Measurements from ENCODE around the gene ADIPOQ. TPM values are rescaled to one million over a fixed set of nuclear protein-coding genes. Genes with fewer than 3 reads are reported as not detected.

ADIPOQ gene
- total and polyA plus RNA-seq, 2 of the 13 experiments (the other 11 are each of a cell fraction or from before 2014, with no cell fraction given) = not detected

DNA sequence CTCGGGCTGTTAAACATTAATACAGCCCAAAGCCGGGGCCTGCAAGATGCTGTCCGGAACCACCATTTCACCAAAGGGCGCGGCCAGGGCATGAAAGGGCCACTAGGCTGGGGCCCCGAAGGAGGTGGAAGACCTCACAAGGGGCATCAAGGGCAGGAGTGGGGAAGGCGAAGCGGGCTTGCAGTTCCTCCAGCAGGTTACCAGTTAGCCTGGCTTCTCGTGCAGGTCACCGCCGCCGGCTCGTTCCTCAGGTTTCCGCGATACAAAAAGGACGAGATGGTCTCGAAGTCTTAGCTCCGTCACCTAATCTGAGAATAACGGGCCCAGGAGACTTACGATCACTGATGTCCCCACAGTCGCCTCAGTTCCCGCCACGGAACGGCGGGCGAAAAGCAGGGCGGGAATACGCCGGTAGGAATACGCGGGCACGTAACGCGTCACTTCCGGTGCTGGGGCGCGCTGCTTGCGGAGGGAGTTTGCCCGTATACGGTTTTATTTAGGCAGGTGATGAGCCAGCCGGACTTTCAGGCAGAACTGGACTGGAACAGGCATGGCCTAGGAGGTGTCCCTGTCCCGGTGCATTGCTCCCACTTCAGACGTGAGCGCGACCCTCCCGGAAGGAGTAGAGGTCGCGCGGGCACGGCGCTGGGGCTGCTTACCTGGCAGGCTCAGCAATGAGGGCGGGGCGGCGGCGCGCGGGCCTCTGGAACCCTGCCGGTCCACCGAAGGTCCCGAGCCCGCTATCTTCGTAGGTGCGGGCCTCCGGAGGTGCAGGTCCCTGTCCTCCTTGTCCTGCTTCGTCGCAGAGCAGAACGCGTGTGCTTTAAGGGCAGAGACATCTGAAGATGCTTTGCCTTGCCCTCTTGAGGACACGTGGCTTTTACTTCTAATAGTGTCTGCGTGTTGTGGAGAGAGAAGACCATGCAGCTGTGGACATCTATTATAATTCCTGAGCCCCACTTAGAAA is 36.1 kb upstream of the ADIPOQ start, which contains the start of gene RFC4 (continued):
- TF ChIP-seq, protein P1, sequence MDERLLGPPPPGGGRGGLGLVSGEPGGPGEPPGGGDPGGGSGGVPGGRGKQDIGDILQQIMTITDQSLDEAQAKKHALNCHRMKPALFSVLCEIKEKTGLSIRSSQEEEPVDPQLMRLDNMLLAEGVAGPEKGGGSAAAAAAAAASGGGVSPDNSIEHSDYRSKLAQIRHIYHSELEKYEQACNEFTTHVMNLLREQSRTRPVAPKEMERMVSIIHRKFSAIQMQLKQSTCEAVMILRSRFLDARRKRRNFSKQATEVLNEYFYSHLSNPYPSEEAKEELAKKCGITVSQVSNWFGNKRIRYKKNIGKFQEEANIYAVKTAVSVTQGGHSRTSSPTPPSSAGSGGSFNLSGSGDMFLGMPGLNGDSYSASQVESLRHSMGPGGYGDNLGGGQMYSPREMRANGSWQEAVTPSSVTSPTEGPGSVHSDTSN (CRISPR knock-in tag; IDR thresholded peaks at IDR 0.05) = no peak
- TF ChIP-seq ZNF510 (CRISPR knock-in tag; IDR thresholded peaks at IDR 0.05; ENCODE audit: low read depth) (no peak), BCL6 (CRISPR knock-in tag; IDR thresholded peaks at IDR 0.05) (no peak), ZFY (CRISPR knock-in tag; IDR thresholded peaks at IDR 0.05) (peak; percentile 89), RFX3 (CRISPR knock-in tag; IDR thresholded peaks at IDR 0.05) (no peak), KAT8 (CRISPR knock-in tag; IDR thresholded peaks at IDR 0.05) (peak; percentile 97), MAFG (CRISPR knock-in tag; IDR thresholded peaks at IDR 0.05) (no peak), NR2F6 (IDR thresholded peaks at IDR 0.05) (no peak), NR2F6 (CRISPR knock-in tag; IDR thresholded peaks at IDR 0.05) (no peak), ZBTB3 (CRISPR knock-in tag; IDR thresholded peaks at IDR 0.05; ENCODE audit: borderline replicate concordance, low read depth) (peak; percentile 38; the same call in 1 of the 2 replicates), FOXA3 (CRISPR knock-in tag; IDR thresholded peaks at IDR 0.05) (peak; percentile 36; the same call in 1 of the 2 replicates), FOXJ3 (CRISPR knock-in tag; IDR thresholded peaks at IDR 0.05; ENCODE audit: borderline replicate concordance) (no peak), XBP1 (CRISPR knock-in tag; IDR thresholded peaks at IDR 0.05) (peak; percentile 21; the same call in 1 of the 2 replicates), ZNF614 (CRISPR knock-in tag; IDR thresholded peaks at IDR 0.05; ENCODE audit: borderline replicate concordance) (no peak), ZNF75D (CRISPR knock-in tag; IDR thresholded peaks at IDR 0.05; ENCODE audit: borderline replicate concordance) (peak; percentile 57; the same call in 1 of the 2 replicates), ZNF746 (CRISPR knock-in tag; IDR thresholded peaks at IDR 0.05) (0 out of 2 replicates have a peak, but pooled peaks have one; percentile 48)
- TF ChIP-seq, protein P2, sequence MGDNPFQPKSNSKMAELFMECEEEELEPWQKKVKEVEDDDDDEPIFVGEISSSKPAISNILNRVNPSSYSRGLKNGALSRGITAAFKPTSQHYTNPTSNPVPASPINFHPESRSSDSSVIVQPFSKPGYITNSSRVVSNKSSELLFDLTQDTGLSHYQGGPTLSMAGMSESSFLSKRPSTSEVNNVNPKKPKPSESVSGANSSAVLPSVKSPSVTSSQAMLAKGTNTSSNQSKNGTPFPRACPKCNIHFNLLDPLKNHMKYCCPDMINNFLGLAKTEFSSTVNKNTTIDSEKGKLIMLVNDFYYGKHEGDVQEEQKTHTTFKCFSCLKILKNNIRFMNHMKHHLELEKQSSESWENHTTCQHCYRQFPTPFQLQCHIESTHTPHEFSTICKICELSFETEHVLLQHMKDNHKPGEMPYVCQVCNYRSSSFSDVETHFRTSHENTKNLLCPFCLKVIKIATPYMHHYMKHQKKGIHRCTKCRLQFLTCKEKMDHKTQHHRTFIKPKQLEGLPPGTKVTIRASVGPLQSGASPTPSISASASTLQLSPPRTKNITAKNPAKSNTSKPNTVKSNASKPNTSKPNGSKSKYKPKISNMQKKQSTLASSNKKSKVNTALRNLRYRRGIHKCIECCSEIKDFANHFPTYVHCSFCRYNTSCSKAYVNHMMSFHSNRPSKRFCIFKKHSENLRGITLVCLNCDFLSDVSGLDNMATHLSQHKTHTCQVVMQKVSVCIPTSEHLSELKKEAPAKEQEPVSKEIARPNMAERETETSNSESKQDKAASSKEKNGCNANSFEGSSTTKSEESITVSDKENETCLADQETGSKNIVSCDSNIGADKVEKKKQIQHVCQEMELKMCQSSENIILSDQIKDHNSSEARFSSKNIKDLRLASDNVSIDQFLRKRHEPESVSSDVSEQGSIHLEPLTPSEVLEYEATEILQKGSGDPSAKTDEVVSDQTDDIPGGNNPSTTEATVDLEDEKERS (CRISPR knock-in tag; IDR thresholded peaks at IDR 0.05) = peak; percentile 70; the same call in 1 of the 2 replicates
- TF ChIP-seq, protein P3, sequence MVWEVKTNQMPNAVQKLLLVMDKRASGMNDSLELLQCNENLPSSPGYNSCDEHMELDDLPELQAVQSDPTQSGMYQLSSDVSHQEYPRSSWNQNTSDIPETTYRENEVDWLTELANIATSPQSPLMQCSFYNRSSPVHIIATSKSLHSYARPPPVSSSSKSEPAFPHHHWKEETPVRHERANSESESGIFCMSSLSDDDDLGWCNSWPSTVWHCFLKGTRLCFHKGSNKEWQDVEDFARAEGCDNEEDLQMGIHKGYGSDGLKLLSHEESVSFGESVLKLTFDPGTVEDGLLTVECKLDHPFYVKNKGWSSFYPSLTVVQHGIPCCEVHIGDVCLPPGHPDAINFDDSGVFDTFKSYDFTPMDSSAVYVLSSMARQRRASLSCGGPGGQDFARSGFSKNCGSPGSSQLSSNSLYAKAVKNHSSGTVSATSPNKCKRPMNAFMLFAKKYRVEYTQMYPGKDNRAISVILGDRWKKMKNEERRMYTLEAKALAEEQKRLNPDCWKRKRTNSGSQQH (CRISPR knock-in tag; IDR thresholded peaks at IDR 0.05; ENCODE audit: low read depth) = peak; percentile 89
- TF ChIP-seq, protein P4, sequence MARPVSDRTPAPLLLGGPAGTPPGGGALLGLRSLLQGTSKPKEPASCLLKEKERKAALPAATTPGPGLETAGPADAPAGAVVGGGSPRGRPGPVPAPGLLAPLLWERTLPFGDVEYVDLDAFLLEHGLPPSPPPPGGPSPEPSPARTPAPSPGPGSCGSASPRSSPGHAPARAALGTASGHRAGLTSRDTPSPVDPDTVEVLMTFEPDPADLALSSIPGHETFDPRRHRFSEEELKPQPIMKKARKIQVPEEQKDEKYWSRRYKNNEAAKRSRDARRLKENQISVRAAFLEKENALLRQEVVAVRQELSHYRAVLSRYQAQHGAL (CRISPR knock-in tag; IDR thresholded peaks at IDR 0.05; ENCODE audit: not compliant biosample characterization) = no peak
